ENCODE results near the gene SAC3D1. TPM values are rescaled to one million over a fixed set of nuclear protein-coding genes. Genes with fewer than 3 reads are reported as not detected.

Gene SAC3D1
- total and polyA plus RNA-seq, 2 of the 8 experiments (the other 6 are each of a cell fraction or from before 2014, with no cell fraction given) = 19.4 to 25.8 TPM

DNA sequence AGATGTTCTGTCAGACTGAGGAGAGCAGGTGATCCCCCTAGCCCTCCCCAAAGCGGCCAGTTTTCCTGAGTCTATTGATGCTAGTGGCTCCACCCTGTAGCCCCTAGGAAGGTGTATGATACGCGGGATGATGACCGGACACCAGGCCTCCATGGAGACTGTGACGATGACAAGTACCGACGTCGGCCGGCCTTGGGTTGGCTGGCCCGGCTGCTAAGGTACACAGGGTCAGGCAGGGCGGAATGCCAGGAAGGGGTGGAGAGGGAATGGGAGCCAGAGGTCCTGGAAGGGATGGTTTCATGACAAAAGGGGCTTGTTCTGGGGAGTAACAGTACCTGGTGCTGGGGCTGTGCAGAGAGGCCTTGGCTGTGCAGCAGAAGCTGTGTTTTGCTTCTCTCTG is 46.2 kb downstream of the SAC3D1 start:
- no peak for DNase-seq (ENCODE audit: low read depth in 1 of 2, low spot score in 2 of 2)
- Histone ChIP-seq H2AFZ (ENCODE audit: low read length) (no peak overlapping the region), H2BK15ac (ENCODE audit: low read length) (no peak overlapping the region), H3K4me1 (replicated peaks in 1 of 4; ENCODE audit: control insufficient read depth in 3 of 4, insufficient read depth in 4 of 4, low read length in 3 of 4) (peaks cover 0 to 9% (median 4%) of the 10 kb centered on the region in 4 experiments; a peak in 5 of 7 replicates), H3K9me3 (ENCODE audit: insufficient read depth in 2 of 2, low read depth in 1 of 2, low read length in 1 of 2) (no peaks in the 10 kb centered on the region), H2BK20ac (ENCODE audit: low read length) (no peak overlapping the region), H3K4me2 (ENCODE audit: insufficient read depth in 1 of 2, low read depth in 2 of 2, low read length in 2 of 2) (no peak overlapping the region), H3K56ac (replicated peaks; ENCODE audit: insufficient read length, low read depth, low read length) (no peak overlapping the region), H2BK5ac (ENCODE audit: low read depth, low read length) (no peak overlapping the region), H3K18ac (ENCODE audit: extremely low read depth, low read length) (no peak overlapping the region), H4K8ac (ENCODE audit: extremely low read depth, insufficient read depth, low read length) (no peak overlapping the region; the same call in 1 of the 2 replicates), H2BK120ac (replicated peaks; ENCODE audit: low read depth, low read length) (no peak overlapping the region), H3K4me3 (ENCODE audit: extremely low read depth in 1 of 4, insufficient read depth in 2 of 4, low read depth in 3 of 4, low read length in 4 of 4) (no peak overlapping the region), H3K27ac (ENCODE audit: low read depth, low read length) (no peak overlapping the region), H3K9ac (replicated peaks in 1 of 4; ENCODE audit: extremely low read depth in 1 of 4, low read depth in 3 of 4, low read length in 3 of 4) (no peak overlapping the region), H3K27me3 (replicated peaks in 1 of 4; ENCODE audit: control insufficient read depth in 3 of 4, extremely low read depth in 1 of 4, insufficient read depth in 3 of 4, low read length in 3 of 4) (no peaks in the 10 kb centered on the region), H2AK5ac (ENCODE audit: low read depth, low read length) (no peak overlapping the region), H4K5ac (ENCODE audit: insufficient read length, low read depth, low read length) (no peak overlapping the region), H2BK12ac (ENCODE audit: low read depth, low read length) (no peak overlapping the region), H3K79me1 (ENCODE audit: low read depth, low read length) (peaks cover 17% of the 10 kb centered on the region), H3K4ac (replicated peaks; ENCODE audit: insufficient read length, low read depth, low read length) (no peak overlapping the region), H3K36me3 (ENCODE audit: control insufficient read depth in 2 of 4, insufficient read depth in 4 of 4, low read length in 3 of 4) (peaks cover 2 to 14% (median 11%) of the 10 kb centered on the region in 4 experiments; a peak in 6 of 8 replicates), H3K23me2 (ENCODE audit: low read depth, low read length) (peaks cover 8% of the 10 kb centered on the region), H3K23ac (ENCODE audit: insufficient read length) (no peak overlapping the region), H4K91ac (replicated peaks; ENCODE audit: insufficient read length, low read length) (no peak overlapping the region), H4K20me1 (replicated peaks in 1 of 2; ENCODE audit: control insufficient read depth in 1 of 2, insufficient read depth in 2 of 2, low read length in 2 of 2) (peaks cover 0 to 4% of the 10 kb centered on the region in 2 experiments), H3K14ac (ENCODE audit: insufficient read length) (no peak overlapping the region), H3K79me2 (ENCODE audit: control insufficient read depth in 1 of 2, insufficient read depth in 2 of 2, low read length in 2 of 2) (peaks cover 10 to 18% of the 10 kb centered on the region in 2 experiments)
- WGBS, 2 experiments (ENCODE audit: extremely low coverage in 1 of 2, insufficient coverage in 1 of 2, insufficient read length in 1 of 2, insufficient replicate concordance in 2 of 2, low coverage in 1 of 2, low lambda C conversion rate in 2 of 2, missing lambda C conversion rate in 1 of 2) = 90% methylated on average over 11 of the region's 11 CpGs; no CpG with 5 or more reads in 1 of the 2 experiments
- FAIRE-seq = no peak
- POLR2A ChIA-PET (ENCODE audit: partially characterized antibody) = interaction anchor here (0.7 to 16.8 kb wide), 4 partner anchors 10 to 30 kb away, joined by 3 to 230 read pairs (median 26); partner anchors contain the start of genes CDCA5, VPS51, ZFPL1 and ZNHIT2
- CTCF ChIA-PET (ENCODE audit: partially characterized antibody) = interaction anchor here (0.9 to 2.3 kb wide), 4 partner anchors 22 to 238 kb away, joined by 3 to 7 read pairs (median 3); no protein-coding TSS in a partner anchor
- TF ChIP-seq POLR2A (IDR thresholded peaks at IDR 0.05; ENCODE audit: control extremely low read depth in 1 of 2, low read depth in 2 of 2, low read length in 2 of 2) (peak in 1 of 2 experiments; percentile 24; a peak in 1 of 3 replicates), TAF7 (optimal IDR thresholded peaks at IDR 0.05; ENCODE audit: borderline replicate concordance, low read depth, low read length) (no peak)
